H9 (cell line): ENCODE data around the gene TSPAN18. TPM values are rescaled to one million over a fixed set of nuclear protein-coding genes. Genes with fewer than 3 reads are reported as not detected.

Experiments used
- DNase-seq: peaks from one replicate; pipeline ENCODE4 v3.0.0-alpha.2; 2017
- H2AFZ ChIP-seq: one replicate; pipeline ENCODE4 v1.6.1; 2013; ENCODE audit warnings: mild to moderate bottlenecking, low read length, control low read depth, moderate library complexity
- H2AK5ac ChIP-seq: 2 replicates; pipeline ENCODE4 v1.6.1; 2013; ENCODE audit warnings: low read length, control low read depth, mixed read lengths; ENCODE audit not compliant: insufficient read length
- H2BK120ac ChIP-seq: one replicate; pipeline ENCODE4 v1.6.1; 2013; ENCODE audit warnings: low read depth, mild to moderate bottlenecking, low read length, control low read depth, inconsistent platforms; ENCODE audit not compliant: poor library complexity, severe bottlenecking
- H2BK12ac ChIP-seq: 2 replicates; pipeline ENCODE4 v1.6.1; 2013; ENCODE audit warnings: low read length, control low read depth, mixed read lengths, low read depth; ENCODE audit not compliant: insufficient read length
- H2BK15ac ChIP-seq: 2 replicates; pipeline ENCODE4 v1.6.1; 2013; ENCODE audit warnings: low read depth, low read length, control low read depth
- H2BK20ac ChIP-seq: one replicate; pipeline ENCODE4 v1.6.1; 2013; ENCODE audit warnings: low read depth, mild to moderate bottlenecking, low read length, control low read depth, inconsistent platforms; ENCODE audit not compliant: poor library complexity, severe bottlenecking
- H2BK5ac ChIP-seq: 2 replicates; pipeline ENCODE4 v1.6.1; 2013; ENCODE audit warnings: low read length, control low read depth, mixed read lengths; ENCODE audit not compliant: insufficient read length
- H3K14ac ChIP-seq: 2 replicates; pipeline ENCODE4 v1.6.1; 2013; ENCODE audit warnings: low read length, control low read depth; ENCODE audit not compliant: insufficient read depth
- H3K18ac ChIP-seq: 2 replicates; pipeline ENCODE4 v1.6.1; 2013; ENCODE audit warnings: low read depth, mild to moderate bottlenecking, mixed read lengths, low read length, control low read depth; ENCODE audit not compliant: insufficient read length
- H3K23ac ChIP-seq: 2 replicates; pipeline ENCODE4 v1.6.1; 2013; ENCODE audit warnings: low read length, control low read depth, mixed read lengths, low read depth; ENCODE audit not compliant: insufficient read length
- H3K23me2 ChIP-seq: 2 replicates; pipeline ENCODE4 v1.6.1; 2013; ENCODE audit warnings: low read depth, mild to moderate bottlenecking, mixed read lengths, low read length, control low read depth; ENCODE audit not compliant: insufficient read length, poor library complexity, severe bottlenecking
- H3K27ac ChIP-seq: 2 replicates; pipeline ENCODE4 v1.5.1; 2013; ENCODE audit warnings: low read length, control low read depth, mixed read lengths, low read depth; ENCODE audit not compliant: insufficient read length
- H3K27me3 ChIP-seq: 2 replicates; pipeline ENCODE4 v1.6.1; 2013; ENCODE audit warnings: low read length, control low read depth, inconsistent platforms; ENCODE audit not compliant: insufficient read depth
- H3K4ac ChIP-seq: 2 replicates; pipeline ENCODE4 v1.6.1; 2013; ENCODE audit warnings: low read depth, mild to moderate bottlenecking, control low read depth, inconsistent platforms, low read length, moderate library complexity
- H3K4me1 ChIP-seq: 2 replicates; pipeline ENCODE4 v1.6.1; 2013; ENCODE audit warnings: low read length, control low read depth, inconsistent platforms; ENCODE audit not compliant: insufficient read depth
- H3K4me2 ChIP-seq: 2 replicates; pipeline ENCODE4 v1.6.1; 2013; ENCODE audit warnings: low read length, control low read depth, mixed read lengths; ENCODE audit not compliant: insufficient read length, insufficient read depth
- H3K56ac ChIP-seq: 2 replicates; pipeline ENCODE4 v1.6.1; 2013; ENCODE audit warnings: low read depth, mild to moderate bottlenecking, mixed read lengths, low read length, control low read depth; ENCODE audit not compliant: insufficient read length
- H3K79me1 ChIP-seq: 2 replicates; pipeline ENCODE4 v1.6.1; 2013; ENCODE audit warnings: low read depth, mild to moderate bottlenecking, moderate library complexity, low read length, control low read depth, inconsistent platforms; ENCODE audit not compliant: insufficient read depth, poor library complexity, severe bottlenecking
- H3K79me2 ChIP-seq: 2 replicates; pipeline ENCODE4 v1.6.1; 2013; ENCODE audit warnings: low read length, control low read depth, inconsistent platforms; ENCODE audit not compliant: insufficient read depth
- H3K9ac ChIP-seq: 2 replicates; pipeline ENCODE4 v1.6.1; 2013; ENCODE audit warnings: low read length, control low read depth, mixed read lengths; ENCODE audit not compliant: insufficient read length; ENCODE audit errors: extremely low read depth
- H3K9me3 ChIP-seq: one replicate; pipeline ENCODE4 v1.6.1; 2013; ENCODE audit warnings: low read depth, low read length, inconsistent platforms; ENCODE audit not compliant: control insufficient read depth
- H3T11ph ChIP-seq: one replicate; pipeline ENCODE4 v1.6.1; 2013; ENCODE audit warnings: mild to moderate bottlenecking, low read length, control low read depth, inconsistent platforms
- H4K20me1 ChIP-seq: one replicate; pipeline ENCODE4 v1.6.1; 2013; ENCODE audit not compliant: control insufficient read depth, insufficient read length, insufficient read depth
- H4K5ac ChIP-seq: 2 replicates; pipeline ENCODE4 v1.6.1; 2013; ENCODE audit warnings: low read depth, mild to moderate bottlenecking, mixed read lengths, low read length, control low read depth; ENCODE audit not compliant: insufficient read length
- H4K8ac ChIP-seq: replicated peaks from 2 replicates; pipeline ENCODE4 v1.6.1; 2013; ENCODE audit warnings: low read length, control low read depth, mixed read lengths, low read depth; ENCODE audit not compliant: insufficient read length
- H4K91ac ChIP-seq: 2 replicates; pipeline ENCODE4 v1.6.1; 2013; ENCODE audit warnings: low read depth, mild to moderate bottlenecking, moderate library complexity, mixed read lengths, low read length, control low read depth; ENCODE audit not compliant: insufficient read length
- H3K27ac Mint-ChIP-seq, 3 experiments: 2 replicates in 2 of 3; 3 replicates in 1 of 3; pipeline ENCODE4 v1.8.0; 2020 to 2021; ENCODE audit warnings: mixed read lengths in 3 of 3, mild to moderate bottlenecking in 1 of 3, moderate library complexity in 1 of 3
- H3K27me3 Mint-ChIP-seq: 2 replicates; pipeline ENCODE4 v1.8.0; 2021; ENCODE audit warnings: low read depth, mild to moderate bottlenecking, moderate library complexity, mixed read lengths
- H3K36me3 Mint-ChIP-seq, 3 experiments: 2 replicates in 2 of 3; 3 replicates in 1 of 3; pipeline ENCODE4 v1.8.0; 2020 to 2021; ENCODE audit warnings: low read depth in 3 of 3, mixed read lengths in 3 of 3; ENCODE audit not compliant: insufficient read depth in 1 of 3
- H3K4me1 Mint-ChIP-seq, 2 experiments: 2 replicates each; pipeline ENCODE4 v1.8.0; 2020; ENCODE audit warnings: mixed read lengths in 2 of 2
- H3K4me3 Mint-ChIP-seq, 2 experiments: 2 replicates in 1 of 2; 3 replicates in 1 of 2; pipeline ENCODE4 v1.8.0; 2020 to 2021; ENCODE audit warnings: mild to moderate bottlenecking in 2 of 2, mixed read lengths in 2 of 2, moderate library complexity in 1 of 2
- H3K9me3 Mint-ChIP-seq, 2 experiments: 2 replicates in 1 of 2; 3 replicates in 1 of 2; pipeline ENCODE4 v1.8.0; 2020; ENCODE audit warnings: mild to moderate bottlenecking in 2 of 2, mixed read lengths in 2 of 2, moderate library complexity in 1 of 2
- WGBS: extraction: QIAGEN DNeasy Blood & Tissue Kit; methylation state at CpG from one replicate; pipeline ENCODE4 v1.1.7; 2013; ENCODE audit warnings: missing lambda C conversion rate, low lambda C conversion rate, mixed read lengths; ENCODE audit not compliant: insufficient read length; ENCODE audit errors: extremely low coverage; 5-methylcytosine and 5-hydroxymethylcytosine counted together
- total RNA-seq: library from RNA; stranded (reverse); gene quantifications from 2 replicates; pipeline ENCODE4 v1.2.1, GENCODE V29; 2021
- TF ChIP-seq, protein P1 (sequence below): fragments of 200-600 bp; sonication (generic); conservative IDR thresholded peaks from 3 replicates; pipeline ENCODE4 v1.8.0; 2021; ENCODE audit warnings: antibody characterized with exemption, mild to moderate bottlenecking

The TSPAN18 gene
- total RNA-seq, 1 experiment from 2014 or later = 25.3 TPM

GRCh38 chr11:44795803-44796535, 69.2 kb downstream of the TSPAN18 start:
- Histone ChIP-seq H4K91ac (no peak overlapping the region), H2AFZ (no peak overlapping the region), H2BK120ac (no peak overlapping the region), H3K14ac (no peak overlapping the region), H3K4ac (no peak overlapping the region), H2BK5ac (no peak overlapping the region), H3K27ac (no peak overlapping the region), H3K18ac (no peak overlapping the region), H3K79me2 (no peaks in the 10 kb centered on the region), H3K4me1 (peaks cover 10% of the 10 kb centered on the region; the same call in 1 of the 2 replicates), H2BK12ac (no peak overlapping the region), H4K20me1 (no peaks in the 10 kb centered on the region), H3K23me2 (no peaks in the 10 kb centered on the region), H2AK5ac (no peak overlapping the region), H4K5ac (no peak overlapping the region), H3K56ac (no peak overlapping the region), H3K79me1 (no peaks in the 10 kb centered on the region), H3T11ph (no peak overlapping the region), H2BK20ac (no peak overlapping the region), H3K9ac (no peak overlapping the region), H3K4me2 (no peak overlapping the region), H2BK15ac (no peak overlapping the region), H3K27me3 (no peaks in the 10 kb centered on the region), H3K23ac (no peak overlapping the region), H4K8ac (no peak overlapping the region), H3K9me3 (no peaks in the 10 kb centered on the region)
- Mint-ChIP-seq H3K27ac (no peak overlapping the region), H3K36me3 (no peaks in the 10 kb centered on the region; a peak in 1 of 7 replicates), H3K9me3 (no peaks in the 10 kb centered on the region), H3K4me1 (peaks cover 55 to 66% of the 10 kb centered on the region in 2 experiments), H3K4me3 (no peak overlapping the region), H3K27me3 (peaks cover 2% of the 10 kb centered on the region)
- no CpG with 5 or more reads among the region's 8 CpGs for WGBS
- no peak for DNase-seq
- TF ChIP-seq, protein P1, sequence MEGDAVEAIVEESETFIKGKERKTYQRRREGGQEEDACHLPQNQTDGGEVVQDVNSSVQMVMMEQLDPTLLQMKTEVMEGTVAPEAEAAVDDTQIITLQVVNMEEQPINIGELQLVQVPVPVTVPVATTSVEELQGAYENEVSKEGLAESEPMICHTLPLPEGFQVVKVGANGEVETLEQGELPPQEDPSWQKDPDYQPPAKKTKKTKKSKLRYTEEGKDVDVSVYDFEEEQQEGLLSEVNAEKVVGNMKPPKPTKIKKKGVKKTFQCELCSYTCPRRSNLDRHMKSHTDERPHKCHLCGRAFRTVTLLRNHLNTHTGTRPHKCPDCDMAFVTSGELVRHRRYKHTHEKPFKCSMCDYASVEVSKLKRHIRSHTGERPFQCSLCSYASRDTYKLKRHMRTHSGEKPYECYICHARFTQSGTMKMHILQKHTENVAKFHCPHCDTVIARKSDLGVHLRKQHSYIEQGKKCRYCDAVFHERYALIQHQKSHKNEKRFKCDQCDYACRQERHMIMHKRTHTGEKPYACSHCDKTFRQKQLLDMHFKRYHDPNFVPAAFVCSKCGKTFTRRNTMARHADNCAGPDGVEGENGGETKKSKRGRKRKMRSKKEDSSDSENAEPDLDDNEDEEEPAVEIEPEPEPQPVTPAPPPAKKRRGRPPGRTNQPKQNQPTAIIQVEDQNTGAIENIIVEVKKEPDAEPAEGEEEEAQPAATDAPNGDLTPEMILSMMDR = no peak
